RWPE2 (cell line): ENCODE measurements around the gene SORCS2.

Experiments
- ATAC-seq: fragments of 200-7000 bp; cut with Tn5 transposase; 3 replicates; pipeline ENCODE4 v1.9.1; 2021; ENCODE audit warnings: low read depth
- DNase-seq: peaks from one replicate; pipeline ENCODE4 v3.0.0-alpha.2; 2020; ENCODE audit warnings: low spot score
- H3K27ac ChIP-seq: fragments of 450-650 bp; 2 replicates; pipeline ENCODE4 v1.5.1; 2017; ENCODE audit warnings: mild to moderate bottlenecking; ENCODE audit not compliant: poor library complexity, severe bottlenecking
- H3K27me3 ChIP-seq: fragments of 250-450 bp; sonication (Bioruptor Pico); 2 replicates; pipeline ENCODE4 v1.5.1; 2021; ENCODE audit warnings: mild to moderate bottlenecking, moderate library complexity; ENCODE audit not compliant: insufficient read depth, poor library complexity, severe bottlenecking
- H3K36me3 ChIP-seq: fragments of 250-450 bp; sonication (Bioruptor Pico); 2 replicates; pipeline ENCODE4 v1.5.1; 2020; ENCODE audit warnings: low read depth, mild to moderate bottlenecking, moderate library complexity
- H3K4me1 ChIP-seq: fragments of 250-450 bp; sonication (Bioruptor Pico); 2 replicates; pipeline ENCODE4 v1.5.1; 2021; ENCODE audit warnings: mild to moderate bottlenecking, moderate library complexity; ENCODE audit not compliant: insufficient read depth, poor library complexity, severe bottlenecking
- H3K4me3 ChIP-seq: fragments of 250-450 bp; sonication (Bioruptor Pico); 2 replicates; pipeline ENCODE4 v1.5.1; 2021; ENCODE audit warnings: mild to moderate bottlenecking, moderate library complexity; ENCODE audit not compliant: severe bottlenecking
- H3K9me3 ChIP-seq: fragments of 250-450 bp; sonication (Bioruptor Pico); 2 replicates; pipeline ENCODE4 v1.5.1; 2021; ENCODE audit warnings: mild to moderate bottlenecking, moderate library complexity; ENCODE audit not compliant: severe bottlenecking
- TF ChIP-seq, protein P1 (sequence below): fragments of 450-650 bp; IDR thresholded peaks from one replicate; pipeline ENCODE4 v1.5.1; 2017; ENCODE audit warnings: mild to moderate bottlenecking, moderate library complexity; ENCODE audit not compliant: poor library complexity, severe bottlenecking

Gene SORCS2

DNA sequence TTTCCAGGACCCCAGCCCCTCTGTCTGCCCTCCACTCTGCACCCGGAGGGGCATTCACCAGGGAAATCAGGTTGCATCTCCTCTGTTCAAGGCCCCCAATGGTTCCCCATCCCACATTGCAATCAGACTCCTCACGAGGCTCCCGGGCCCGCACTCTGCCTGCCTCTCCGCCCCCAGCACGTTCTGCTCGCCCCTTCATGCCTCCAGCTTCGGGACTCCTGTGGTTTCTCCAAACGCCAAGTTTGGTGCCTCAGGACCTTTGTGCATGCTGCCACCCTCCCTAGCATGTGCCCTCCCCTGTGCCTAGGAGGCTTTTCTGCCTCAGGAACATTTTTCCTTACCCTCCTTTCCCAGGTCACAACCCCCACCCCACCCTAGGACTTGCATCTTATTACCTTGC is 426.0 kb downstream of the SORCS2 start:
- no peaks in the 10 kb centered on the region for H3K27me3 ChIP-seq
- TF ChIP-seq, protein P1, sequence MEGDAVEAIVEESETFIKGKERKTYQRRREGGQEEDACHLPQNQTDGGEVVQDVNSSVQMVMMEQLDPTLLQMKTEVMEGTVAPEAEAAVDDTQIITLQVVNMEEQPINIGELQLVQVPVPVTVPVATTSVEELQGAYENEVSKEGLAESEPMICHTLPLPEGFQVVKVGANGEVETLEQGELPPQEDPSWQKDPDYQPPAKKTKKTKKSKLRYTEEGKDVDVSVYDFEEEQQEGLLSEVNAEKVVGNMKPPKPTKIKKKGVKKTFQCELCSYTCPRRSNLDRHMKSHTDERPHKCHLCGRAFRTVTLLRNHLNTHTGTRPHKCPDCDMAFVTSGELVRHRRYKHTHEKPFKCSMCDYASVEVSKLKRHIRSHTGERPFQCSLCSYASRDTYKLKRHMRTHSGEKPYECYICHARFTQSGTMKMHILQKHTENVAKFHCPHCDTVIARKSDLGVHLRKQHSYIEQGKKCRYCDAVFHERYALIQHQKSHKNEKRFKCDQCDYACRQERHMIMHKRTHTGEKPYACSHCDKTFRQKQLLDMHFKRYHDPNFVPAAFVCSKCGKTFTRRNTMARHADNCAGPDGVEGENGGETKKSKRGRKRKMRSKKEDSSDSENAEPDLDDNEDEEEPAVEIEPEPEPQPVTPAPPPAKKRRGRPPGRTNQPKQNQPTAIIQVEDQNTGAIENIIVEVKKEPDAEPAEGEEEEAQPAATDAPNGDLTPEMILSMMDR: no peak
- H3K27ac ChIP-seq: no peak overlapping the region
- no peaks in the 10 kb centered on the region for H3K36me3 ChIP-seq
- ATAC-seq: no peak
- DNase-seq: no peak
- no peak overlapping the region for H3K4me3 ChIP-seq
- H3K9me3 ChIP-seq: no peaks in the 10 kb centered on the region
- no peaks in the 10 kb centered on the region for H3K4me1 ChIP-seq

DNA sequence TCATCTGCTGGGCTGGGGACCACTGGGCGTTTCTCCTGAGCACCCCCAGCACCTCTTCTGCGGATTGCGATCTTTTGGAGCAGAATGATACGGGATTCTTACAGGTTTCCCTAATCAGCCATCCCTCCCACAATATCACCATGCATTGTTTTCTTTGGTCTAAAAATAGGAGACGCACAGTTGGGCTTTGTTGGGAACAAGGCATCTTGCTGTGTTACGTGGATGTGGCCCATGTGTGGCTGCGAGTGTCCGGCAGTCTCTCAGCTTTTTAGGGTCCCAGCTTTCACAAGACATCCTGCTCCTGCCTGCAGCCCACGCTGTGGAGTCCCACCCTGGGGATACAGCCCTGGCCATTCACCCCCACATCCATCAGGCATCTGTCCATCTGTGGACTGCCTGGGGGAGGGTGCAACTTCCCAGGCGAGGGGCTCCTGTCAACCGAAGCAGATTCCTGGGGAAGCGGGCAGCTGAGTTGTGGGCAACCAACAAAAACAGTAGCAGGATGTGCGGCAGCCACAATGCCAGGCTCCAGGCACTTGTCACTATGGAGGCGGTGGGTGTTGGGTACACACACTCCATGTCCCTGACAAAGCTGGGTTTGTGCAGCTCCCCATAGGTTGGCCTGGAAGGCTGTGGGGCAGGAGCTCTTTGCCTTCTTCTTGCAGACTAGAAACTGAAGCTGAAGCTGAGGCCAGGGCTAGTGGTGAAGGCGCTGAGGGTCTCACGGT is 427.9 kb downstream of the SORCS2 start:
- H3K27ac ChIP-seq: no peak overlapping the region
- no peaks in the 10 kb centered on the region for H3K36me3 ChIP-seq
- DNase-seq: no peak

DNA sequence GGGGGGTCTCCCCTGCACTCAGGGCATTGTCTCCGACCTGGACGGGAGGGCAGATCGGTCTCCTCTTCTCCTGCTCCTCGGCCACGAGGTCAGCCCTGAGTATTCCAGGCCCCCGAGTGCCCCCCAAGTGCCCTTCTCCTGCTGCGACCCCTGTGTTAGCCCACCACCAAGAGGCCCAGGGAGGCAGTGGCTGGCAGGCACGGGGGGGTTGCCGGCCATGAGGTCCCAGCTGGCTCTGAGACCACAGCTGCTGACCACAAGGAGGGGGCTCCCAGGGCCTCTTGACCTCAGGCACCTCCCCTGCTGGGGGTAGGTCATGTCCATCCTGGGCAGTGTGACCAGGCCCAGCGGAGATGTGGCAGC is 428.5 kb downstream of the SORCS2 start:
- Histone ChIP-seq H3K27ac (no peak overlapping the region), H3K4me1 (no peaks in the 10 kb centered on the region), H3K9me3 (no peaks in the 10 kb centered on the region), H3K27me3 (no peaks in the 10 kb centered on the region), H3K4me3 (no peak overlapping the region), H3K36me3 (no peaks in the 10 kb centered on the region)
- ATAC-seq (no peak), DNase-seq (no peak)
- TF ChIP-seq, protein P1: no peak

More for the DNA sequence above, 427.9 kb downstream of the SORCS2 start:
- no peak overlapping the region for H3K4me3 ChIP-seq
- ATAC-seq: no peak
- H3K9me3 ChIP-seq: no peaks in the 10 kb centered on the region
- H3K4me1 ChIP-seq: no peaks in the 10 kb centered on the region
- TF ChIP-seq, protein P1: no peak
- no peaks in the 10 kb centered on the region for H3K27me3 ChIP-seq

DNA sequence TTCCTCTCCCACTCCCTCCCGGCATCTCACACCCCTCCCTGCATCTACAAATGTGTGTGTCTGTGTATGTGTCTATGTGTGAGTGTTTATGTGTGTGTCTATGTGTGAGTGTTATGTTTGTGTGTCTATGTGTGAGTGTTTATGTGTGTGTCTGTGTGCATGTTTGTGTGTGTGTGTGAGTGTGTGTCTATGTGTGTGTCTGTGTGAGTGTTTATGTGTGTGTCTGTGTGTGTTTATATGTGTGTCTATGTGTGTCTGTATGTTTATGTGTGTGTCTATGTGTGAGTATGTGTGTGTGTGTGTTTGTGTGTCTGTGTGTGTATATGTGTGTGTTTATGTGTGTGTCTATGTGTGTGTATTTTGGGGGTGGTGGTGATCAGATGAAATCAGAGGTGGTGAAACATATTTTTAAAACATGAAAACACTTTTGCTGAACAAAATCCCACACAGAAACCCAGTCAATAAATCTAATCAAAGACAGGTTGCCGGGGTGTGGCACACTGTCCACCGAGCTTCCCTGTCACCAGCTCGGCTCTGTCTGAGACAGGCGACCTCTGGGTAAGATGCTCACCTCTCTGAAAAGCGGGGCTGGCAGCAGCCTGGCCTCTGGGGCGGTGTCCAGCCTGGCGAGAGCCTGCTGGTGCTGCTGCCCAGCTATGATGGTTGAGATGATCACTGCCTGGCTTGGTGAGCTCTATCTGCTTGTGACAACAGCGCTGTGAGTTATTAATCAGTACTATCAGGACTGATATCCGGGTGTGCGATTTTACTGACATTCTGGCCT is 429.1 kb downstream of the SORCS2 start:
- H3K4me3 ChIP-seq: no peak overlapping the region
- H3K36me3 ChIP-seq: no peaks in the 10 kb centered on the region
- ATAC-seq (no peak), DNase-seq (no peak)
- H3K27ac ChIP-seq: no peak overlapping the region
- peaks cover under 1% of the 10 kb centered on the region for H3K4me1 ChIP-seq
- H3K27me3 ChIP-seq: no peaks in the 10 kb centered on the region
- H3K9me3 ChIP-seq: no peaks in the 10 kb centered on the region
- TF ChIP-seq, protein P1: no peak

DNA sequence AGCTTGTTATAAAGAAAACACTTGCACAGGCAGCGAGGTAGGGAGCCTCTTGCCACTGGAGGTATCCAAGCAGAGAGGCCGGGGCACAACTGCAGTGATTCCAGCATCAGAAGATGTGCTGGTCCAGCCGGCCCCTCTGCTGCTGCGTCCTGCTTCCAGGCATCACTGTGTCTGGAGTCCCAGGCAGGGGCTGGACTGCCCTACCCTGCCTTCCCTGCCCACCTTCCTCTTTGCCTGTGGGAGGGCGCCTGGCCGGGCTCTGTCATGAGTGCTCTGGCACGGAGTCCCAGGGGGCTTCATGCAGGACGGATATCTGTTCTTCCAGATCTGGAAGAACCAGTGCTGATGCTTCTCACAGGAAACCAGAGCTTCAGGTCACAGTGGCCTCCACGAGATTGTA is 430.0 kb downstream of the SORCS2 start:
- no peak overlapping the region for H3K4me3 ChIP-seq
- ATAC-seq: no peak
- TF ChIP-seq, protein P1: no peak

More for the DNA sequence above, 430.0 kb downstream of the SORCS2 start:
- H3K4me1 ChIP-seq: peaks cover 6% of the 10 kb centered on the region
- no peak overlapping the region for H3K27ac ChIP-seq
- no peaks in the 10 kb centered on the region for H3K27me3 ChIP-seq
- no peaks in the 10 kb centered on the region for H3K36me3 ChIP-seq
- DNase-seq: peak; percentile 41
- no peaks in the 10 kb centered on the region for H3K9me3 ChIP-seq
